GM12878 (cell line): ENCODE measurements around the gene COL27A1. TPM values are rescaled to one million over a fixed set of nuclear protein-coding genes. Genes with fewer than 3 reads are reported as not detected.

Experiments used
- ATAC-seq: fragments of 200-7000 bp; cut with Tn5 transposase; 3 replicates; pipeline ENCODE4 v1.9.1; 2020; ENCODE audit warnings: mild to moderate bottlenecking, moderate library complexity
- BruUV-seq: library from RNA; stranded (reverse); fragments of 400-500 nt; replicated peaks from 2 replicates; lab custom pipeline; 2021; lab: Mats Ljungman, UMichigan
- CTCF ChIA-PET: fragments of 300-600 bp; sonication (Branson Sonifier 250); formaldehyde crosslinking; extraction: SDS; loops from one replicate; lab custom pipeline; 2021; ENCODE audit warnings: inconsistent platforms; lab: Yijun Ruan, JAX
- POLR2A ChIA-PET: fragments of 350-600 bp; formaldehyde crosslinking; extraction: SDS; loops from one replicate; lab custom pipeline; 2021; ENCODE audit warnings: inconsistent platforms; lab: Charles Lee
- RAD21 ChIA-PET: fragments of 300-600 bp; sonication (Branson Sonifier 250); formaldehyde crosslinking; loops from one replicate; lab custom pipeline; 2023; ENCODE audit warnings: antibody characterized with exemption; ENCODE audit not compliant: unreplicated experiment; lab: Charles Lee
- SMC1A ChIA-PET: fragments of 300-600 bp; sonication (Branson Sonifier 250); formaldehyde crosslinking; loops from one replicate; lab custom pipeline; 2023; ENCODE audit not compliant: unreplicated experiment, uncharacterized antibody; lab: Charles Lee
- DNase-seq: peaks from one replicate; pipeline ENCODE4 v3.0.0-alpha.2; 2011; ENCODE audit warnings: low read depth, low spot score
- FAIRE-seq: peaks from 3 replicates; lab custom pipeline; 2011; peaks lifted over from hg19 to GRCh38; lab: Jason Lieb, UNC
- H2AFZ ChIP-seq: 2 replicates; pipeline ENCODE4 v1.6.0; 2011; ENCODE audit warnings: low read depth, low read length, control low read depth; ENCODE audit not compliant: control insufficient read depth
- H3K27ac ChIP-seq: 2 replicates; pipeline ENCODE4 v1.5.1; 2011; ENCODE audit warnings: control low read depth; ENCODE audit not compliant: control insufficient read depth, insufficient read depth
- H3K27me3 ChIP-seq, 2 experiments: replicated peaks in 1 of 2; 2 replicates each; pipeline versions ENCODE4 v1.6.0 to v1.6.1; 2011; ENCODE audit warnings: low read length in 1 of 2; ENCODE audit not compliant: control insufficient read depth in 2 of 2, insufficient read depth in 2 of 2
- H3K36me3 ChIP-seq, 2 experiments: 2 replicates each; pipeline ENCODE4 v1.5.1; 2011; ENCODE audit warnings: low read length in 1 of 2; ENCODE audit not compliant: control insufficient read depth in 2 of 2, insufficient read depth in 2 of 2
- H3K4me1 ChIP-seq: 2 replicates; pipeline ENCODE4 v1.6.1; 2011; ENCODE audit warnings: mild to moderate bottlenecking, low read length, moderate library complexity, mixed read lengths; ENCODE audit not compliant: control insufficient read depth, insufficient read depth
- H3K4me2 ChIP-seq: 2 replicates; pipeline ENCODE4 v1.6.0; 2011; ENCODE audit warnings: control low read depth; ENCODE audit not compliant: control insufficient read depth, insufficient read depth
- H3K4me3 ChIP-seq: fragments of 200-600 bp; sonication (generic); 2 replicates; pipeline ENCODE4 v1.5.1; 2016
- H3K79me2 ChIP-seq: 2 replicates; pipeline ENCODE4 v1.6.0; 2011; ENCODE audit warnings: low read length; ENCODE audit not compliant: control insufficient read depth, insufficient read depth
- H3K9ac ChIP-seq: 2 replicates; pipeline ENCODE4 v1.8.0; 2011; ENCODE audit warnings: low read length, control low read depth, mixed read lengths; ENCODE audit not compliant: control insufficient read depth, insufficient read depth
- H3K9me3 ChIP-seq: replicated peaks from 3 replicates; pipeline ENCODE4 v1.5.1; 2011; ENCODE audit warnings: mild to moderate bottlenecking, low read length; ENCODE audit not compliant: control insufficient read depth, insufficient read depth
- H4K20me1 ChIP-seq: 2 replicates; pipeline ENCODE4 v1.6.0; 2011; ENCODE audit not compliant: control insufficient read depth, insufficient read depth
- CHD2 ChIP-seq: IDR thresholded peaks from 2 replicates; pipeline ENCODE4 v1.6.1; 2011; ENCODE audit warnings: low read depth, low read length, improper control_type of control experiment, borderline replicate concordance
- FOXK2 ChIP-seq: fragments of 450-650 bp; IDR thresholded peaks from 2 replicates; pipeline ENCODE4 v1.6.1; 2017; ENCODE audit warnings: mild to moderate bottlenecking, moderate library complexity
- KLF5 ChIP-seq: fragments of 450-650 bp; IDR thresholded peaks from 2 replicates; pipeline ENCODE4 v1.6.1; 2014; ENCODE audit warnings: mild to moderate bottlenecking; ENCODE audit not compliant: partially characterized antibody
- MXI1 ChIP-seq: fragments of 150-350 bp; IDR thresholded peaks from 2 replicates; pipeline ENCODE4 v1.6.1; 2011; ENCODE audit warnings: low read depth, mild to moderate bottlenecking, inconsistent platforms, low read length, improper control_type of control experiment
- NFIC ChIP-seq: IDR thresholded peaks from 2 replicates; pipeline ENCODE4 v1.6.1; 2012; ENCODE audit warnings: low read depth, mild to moderate bottlenecking, inconsistent platforms, low read length, moderate library complexity
- NR2C2 ChIP-seq: IDR thresholded peaks from 2 replicates; pipeline ENCODE4 v1.6.1; 2011; ENCODE audit warnings: borderline replicate concordance, low read depth; ENCODE audit not compliant: control insufficient read depth, insufficient read length
- NRF1 ChIP-seq: conservative IDR thresholded peaks from 2 replicates; pipeline ENCODE4 v1.6.1; 2011; ENCODE audit warnings: mild to moderate bottlenecking, low read depth, low read length, improper control_type of control experiment
- RB1 ChIP-seq: fragments of 450-650 bp; formaldehyde crosslinking; IDR thresholded peaks from 2 replicates; pipeline ENCODE4 v1.6.1; 2017; ENCODE audit warnings: mild to moderate bottlenecking, borderline replicate concordance
- SUZ12 ChIP-seq: fragments of 200-600 bp; sonication (generic); IDR thresholded peaks from one replicate; pipeline ENCODE4 v1.6.1; 2018; ENCODE audit warnings: antibody characterized with exemption, mild to moderate bottlenecking; ENCODE audit not compliant: unreplicated experiment
- TCF3 ChIP-seq: IDR thresholded peaks from 2 replicates; pipeline ENCODE4 v1.6.1; 2012; ENCODE audit warnings: low read depth, mild to moderate bottlenecking, low read length, borderline replicate concordance; ENCODE audit not compliant: insufficient read depth
- ZBED1 ChIP-seq: IDR thresholded peaks from 2 replicates; pipeline ENCODE4 v1.6.1; 2016; ENCODE audit warnings: borderline replicate concordance
- ZNF217 ChIP-seq: fragments of 450-650 bp; IDR thresholded peaks from 2 replicates; pipeline ENCODE4 v1.6.1; 2017; ENCODE audit warnings: antibody characterized with exemption, mild to moderate bottlenecking
- ZNF384 ChIP-seq: IDR thresholded peaks from 2 replicates; pipeline ENCODE4 v1.6.1; 2012; ENCODE audit warnings: low read depth, mild to moderate bottlenecking, low read length, improper control_type of control experiment, borderline replicate concordance
- ZSCAN29 ChIP-seq: fragments of 450-650 bp; IDR thresholded peaks from 2 replicates; pipeline ENCODE4 v1.6.1; 2017; ENCODE audit warnings: mild to moderate bottlenecking, moderate library complexity
- WGBS: methylation state at CpG from one replicate; pipeline ENCODE4 v1.1.6; 2016; ENCODE audit warnings: low lambda C conversion rate; ENCODE audit not compliant: insufficient replicate concordance, insufficient coverage; ENCODE audit errors: missing lambda C conversion rate; 5-methylcytosine and 5-hydroxymethylcytosine counted together
- in situ Hi-C: fragments of 300-500 bp; cut with MboI; formaldehyde crosslinking; loops from 9 replicates; pipeline ENCODE4 v1.14.3; 2018; ENCODE audit warnings: mixed read lengths
- intact Hi-C: fragments of 100-400 bp; cut with micrococcal nuclease; formaldehyde crosslinking; loops from one replicate; pipeline ENCODE4 v1.14.2; 2022; ENCODE audit not compliant: unreplicated experiment
- polyA plus RNA-seq, 11 experiments: library from polyadenylated mRNA; depleted of rRNA in 4 of 11; unstranded in 6 of 11; stranded (reverse) in 5 of 11; fragments of >200 nt; fragmentation: Nextera tagmentation in 4 of 11; fragmentation: Illumina TruSeq in 1 of 11; extraction: Ambion mirVana in 4 of 11; extraction: Trizol in 1 of 11; gene quantifications; 1 replicate in 1 of 11; 2 replicates in 10 of 11; pipeline versions ENCODE4 v1.2.1 to v1.2.3, GENCODE V29; 2011 to 2016; ENCODE audit warnings: inconsistent platforms in 2 of 11, missing spikeins in 2 of 11, low read depth in 1 of 11
- total RNA-seq, 4 experiments: library from RNA; depleted of rRNA in 3 of 4; stranded (reverse); fragments of >200 nt in 3 of 4; fragmentation: Illumina TruSeq in 1 of 4; extraction: Trizol in 1 of 4; gene quantifications; 2 replicates each; pipeline versions ENCODE4 v1.2.1 to v1.2.3, GENCODE V29; 2013 to 2021
- TF ChIP-seq, protein P1 (sequence below): IDR thresholded peaks from 2 replicates; pipeline ENCODE4 v1.6.1; 2011; ENCODE audit warnings: low read depth, mild to moderate bottlenecking, low read length, moderate library complexity, borderline replicate concordance; ENCODE audit errors: extremely low read depth
- TF ChIP-seq, protein P2 (sequence below): IDR thresholded peaks from 2 replicates; pipeline ENCODE4 v1.6.1; 2012; ENCODE audit warnings: mild to moderate bottlenecking, low read depth, low read length

Gene COL27A1
- total and polyA plus RNA-seq, 10 of the 15 experiments (the other 5 are each of a cell fraction or from before 2014, with no cell fraction given): 0.10 TPM; not detected in 9

DNA sequence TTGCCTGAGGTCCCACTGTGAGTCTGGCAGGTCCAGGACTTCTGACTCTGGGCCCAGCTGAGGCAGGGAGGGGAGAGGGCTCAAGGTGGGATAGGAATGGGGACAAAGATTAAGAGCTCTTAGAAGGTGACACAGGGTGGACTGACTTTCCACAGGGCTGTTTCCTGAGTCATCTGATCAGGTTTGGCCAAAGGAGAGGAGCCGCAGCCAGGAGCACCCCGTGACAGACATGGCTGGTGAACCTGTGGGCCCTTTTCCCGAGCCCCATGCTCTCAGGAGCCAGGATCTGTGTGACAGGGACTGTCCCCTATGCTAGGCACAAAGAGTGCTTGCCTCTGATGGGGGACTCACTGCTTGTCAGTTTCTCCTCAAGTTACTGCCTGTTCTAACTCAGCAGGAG lies 37.8 kb downstream of the COL27A1 start:
- Histone ChIP-seq H3K4me1 (no peaks in the 10 kb centered on the region), H3K4me2 (no peak overlapping the region), H3K4me3 (no peak overlapping the region), H3K36me3 (no peaks in the 10 kb centered on the region), H4K20me1 (no peaks in the 10 kb centered on the region), H3K27me3 (no peaks in the 10 kb centered on the region; a peak in 2 of 4 replicates), H3K9me3 (no peaks in the 10 kb centered on the region; the same call in 2 of the 3 replicates), H2AFZ (no peak overlapping the region), H3K9ac (no peak overlapping the region), H3K27ac (no peak overlapping the region), H3K79me2 (no peaks in the 10 kb centered on the region)
- ChIA-PET SMC1A (no interaction called here), POLR2A (no interaction called here), RAD21 (no interaction called here), CTCF (no interaction called here)
- in situ Hi-C loops (no loop called here), intact Hi-C loops (no loop called here)
- ATAC-seq (no peak), FAIRE-seq (no peak), DNase-seq (no peak)
- 27% methylated on average over 3 of the region's 3 CpGs for WGBS
- BruUV-seq: no TSS peak
- TF ChIP-seq, protein P1, sequence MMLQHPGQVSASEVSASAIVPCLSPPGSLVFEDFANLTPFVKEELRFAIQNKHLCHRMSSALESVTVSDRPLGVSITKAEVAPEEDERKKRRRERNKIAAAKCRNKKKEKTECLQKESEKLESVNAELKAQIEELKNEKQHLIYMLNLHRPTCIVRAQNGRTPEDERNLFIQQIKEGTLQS: no peak
- TF ChIP-seq ZNF384 (no peak), NRF1 (no peak), MXI1 (no peak), ZSCAN29 (no peak)

GRCh38 chr9:114196117-114196516 lies 40.8 kb downstream of the COL27A1 start:
- POLR2A ChIA-PET: no interaction called here
- BruUV-seq: no TSS peak
- in situ Hi-C loops: no loop called here
- TF ChIP-seq NR2C2: no peak
- no peak for TF ChIP-seq RB1
- TF ChIP-seq KLF5: no peak
- TF ChIP-seq ZBED1: no peak
- no peak for TF ChIP-seq FOXK2
- no peak for TF ChIP-seq ZNF217
- TF ChIP-seq NRF1: no peak
- no peak for TF ChIP-seq TCF3
- no peak for TF ChIP-seq NFIC
- TF ChIP-seq, protein P2, sequence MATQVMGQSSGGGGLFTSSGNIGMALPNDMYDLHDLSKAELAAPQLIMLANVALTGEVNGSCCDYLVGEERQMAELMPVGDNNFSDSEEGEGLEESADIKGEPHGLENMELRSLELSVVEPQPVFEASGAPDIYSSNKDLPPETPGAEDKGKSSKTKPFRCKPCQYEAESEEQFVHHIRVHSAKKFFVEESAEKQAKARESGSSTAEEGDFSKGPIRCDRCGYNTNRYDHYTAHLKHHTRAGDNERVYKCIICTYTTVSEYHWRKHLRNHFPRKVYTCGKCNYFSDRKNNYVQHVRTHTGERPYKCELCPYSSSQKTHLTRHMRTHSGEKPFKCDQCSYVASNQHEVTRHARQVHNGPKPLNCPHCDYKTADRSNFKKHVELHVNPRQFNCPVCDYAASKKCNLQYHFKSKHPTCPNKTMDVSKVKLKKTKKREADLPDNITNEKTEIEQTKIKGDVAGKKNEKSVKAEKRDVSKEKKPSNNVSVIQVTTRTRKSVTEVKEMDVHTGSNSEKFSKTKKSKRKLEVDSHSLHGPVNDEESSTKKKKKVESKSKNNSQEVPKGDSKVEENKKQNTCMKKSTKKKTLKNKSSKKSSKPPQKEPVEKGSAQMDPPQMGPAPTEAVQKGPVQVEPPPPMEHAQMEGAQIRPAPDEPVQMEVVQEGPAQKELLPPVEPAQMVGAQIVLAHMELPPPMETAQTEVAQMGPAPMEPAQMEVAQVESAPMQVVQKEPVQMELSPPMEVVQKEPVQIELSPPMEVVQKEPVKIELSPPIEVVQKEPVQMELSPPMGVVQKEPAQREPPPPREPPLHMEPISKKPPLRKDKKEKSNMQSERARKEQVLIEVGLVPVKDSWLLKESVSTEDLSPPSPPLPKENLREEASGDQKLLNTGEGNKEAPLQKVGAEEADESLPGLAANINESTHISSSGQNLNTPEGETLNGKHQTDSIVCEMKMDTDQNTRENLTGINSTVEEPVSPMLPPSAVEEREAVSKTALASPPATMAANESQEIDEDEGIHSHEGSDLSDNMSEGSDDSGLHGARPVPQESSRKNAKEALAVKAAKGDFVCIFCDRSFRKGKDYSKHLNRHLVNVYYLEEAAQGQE: no peak
- no peak for TF ChIP-seq SUZ12
- TF ChIP-seq CHD2: no peak

More at GRCh38 chr9:114196117-114196516, 40.8 kb downstream of the COL27A1 start:
- Histone ChIP-seq H3K79me2 (no peaks in the 10 kb centered on the region), H3K4me2 (no peak overlapping the region), H3K36me3 (no peaks in the 10 kb centered on the region), H3K9ac (no peak overlapping the region), H3K9me3 (no peaks in the 10 kb centered on the region), H3K4me1 (no peaks in the 10 kb centered on the region), H4K20me1 (no peaks in the 10 kb centered on the region), H3K27ac (no peak overlapping the region), H2AFZ (no peak overlapping the region), H3K4me3 (no peak overlapping the region), H3K27me3 (no peaks in the 10 kb centered on the region; a peak in 3 of 4 replicates)
- no peak for FAIRE-seq
- ChIA-PET CTCF (no interaction called here), RAD21 (no interaction called here), SMC1A (no interaction called here)
- no peak for DNase-seq
- ATAC-seq: no peak
- intact Hi-C loops: no loop called here
- WGBS: 5% methylated on average over 8 of the region's 8 CpGs
